HuH-7.5 (cell line): Measurements from ENCODE around the gene GRM4.

Experiments used
- DNase-seq: peaks from one replicate; pipeline ENCODE4 v3.0.0; 2011; ENCODE audit warnings: low spot score

The GRM4 gene

GRCh38 chr6:34106421-34106820 is 39.5 kb downstream of the GRM4 start:
- no peak for DNase-seq

GRCh38 chr6:34104628-34105027 is 41.3 kb downstream of the GRM4 start:
- no peak for DNase-seq

- DNase-seq: no peak
Observed at GRCh38 chr6:34104186-34104585, 41.7 kb downstream of the GRM4 start.

- DNase-seq: no peak
Observed at GRCh38 chr6:34103321-34103720, 42.6 kb downstream of the GRM4 start.

GRCh38 chr6:34102696-34103095 is 43.2 kb downstream of the GRM4 start:
- DNase-seq: no peak

- no peak for DNase-seq
Observed at GRCh38 chr6:34102099-34102656, 43.7 kb downstream of the GRM4 start.

- no peak for DNase-seq
Observed at GRCh38 chr6:34100788-34101187, 45.1 kb downstream of the GRM4 start.

- DNase-seq: no peak
Observed at GRCh38 chr6:34099878-34100277, 46.0 kb downstream of the GRM4 start.

GRCh38 chr6:34098045-34098936 is 47.6 kb downstream of the GRM4 start:
- no peak for DNase-seq

- no peak for DNase-seq
Observed at GRCh38 chr6:34096814-34097213, 49.1 kb downstream of the GRM4 start.

- no peak for DNase-seq
Observed at GRCh38 chr6:34096193-34096592, 49.7 kb downstream of the GRM4 start.

GRCh38 chr6:34095741-34096140 is 50.1 kb downstream of the GRM4 start:
- DNase-seq: no peak

GRCh38 chr6:34095136-34095505 is 50.8 kb downstream of the GRM4 start:
- no peak for DNase-seq

GRCh38 chr6:34094474-34095135 is 51.3 kb downstream of the GRM4 start:
- DNase-seq: no peak

- no peak for DNase-seq
Observed at GRCh38 chr6:34093854-34094430, 51.9 kb downstream of the GRM4 start.

GRCh38 chr6:34093206-34093605 is 52.7 kb downstream of the GRM4 start:
- DNase-seq: no peak

- DNase-seq: no peak
Observed at GRCh38 chr6:34092631-34093030, 53.3 kb downstream of the GRM4 start.

- no peak for DNase-seq
Observed at GRCh38 chr6:34090935-34091334, 55.0 kb downstream of the GRM4 start.

- DNase-seq: no peak
Observed at GRCh38 chr6:34090529-34090928, 55.4 kb downstream of the GRM4 start.

GRCh38 chr6:34086558-34086957 is 59.3 kb downstream of the GRM4 start:
- DNase-seq: no peak

GRCh38 chr6:34085453-34086170 is 60.3 kb downstream of the GRM4 start:
- DNase-seq: no peak

GRCh38 chr6:34084591-34085290 is 61.1 kb downstream of the GRM4 start:
- no peak for DNase-seq
